GM18870 (cell line): ENCODE results near the gene SDR39U1.
"Not testable (repeated sequence)": the region's sequence is repeated elsewhere in the genome, so short reads cannot be mapped to it uniquely, and the experiment has no call there.

Experiments
- ATAC-seq: cut with Tn5 transposase; IDR thresholded peaks from one replicate; pipeline ENCODE4 v1.9.1; 2021; ENCODE audit warnings: moderate library complexity; ENCODE audit not compliant: unreplicated experiment

Gene SDR39U1

GRCh38 chr14:24442240-24443052, at the start of gene SDR39U1:
SDR39U1 (minus strand) TSS chr14:24442776; CDS start chr14:24442769, 7 bp downstream.
- peak; percentile 92 for ATAC-seq

GRCh38 chr14:24491586-24492408, 49.2 kb upstream of the SDR39U1 start:
- not testable (repeated sequence) for ATAC-seq

GRCh38 chr14:24483604-24484252, 41.2 kb upstream of the SDR39U1 start:
- peak; percentile 54 for ATAC-seq

GRCh38 chr14:24482699-24483303, 40.2 kb upstream of the SDR39U1 start:
- ATAC-seq = peak; percentile 12

- ATAC-seq = peak; percentile 54
Observed at GRCh38 chr14:24481622-24482324, 39.2 kb upstream of the SDR39U1 start.

- ATAC-seq = not testable (repeated sequence)
Observed at GRCh38 chr14:24479999-24480398, 37.4 kb upstream of the SDR39U1 start.

GRCh38 chr14:24475261-24475660, 32.7 kb upstream of the SDR39U1 start:
- ATAC-seq = no peak

GRCh38 chr14:24473211-24473610, 30.6 kb upstream of the SDR39U1 start:
- no peak for ATAC-seq

- not testable (repeated sequence) for ATAC-seq
Observed at GRCh38 chr14:24470450-24470849, 27.9 kb upstream of the SDR39U1 start.

- ATAC-seq = no peak
Observed at GRCh38 chr14:24465805-24466204, 23.2 kb upstream of the SDR39U1 start.

- ATAC-seq = no peak
Observed at GRCh38 chr14:24465368-24465767, 22.8 kb upstream of the SDR39U1 start.

- ATAC-seq = no peak
Observed at GRCh38 chr14:24463884-24464785, 21.6 kb upstream of the SDR39U1 start.

- ATAC-seq = no peak
Observed at GRCh38 chr14:24463017-24463883, 20.7 kb upstream of the SDR39U1 start.

- no peak for ATAC-seq
Observed at GRCh38 chr14:24461336-24461735, 18.8 kb upstream of the SDR39U1 start.

GRCh38 chr14:24459331-24459730, 16.8 kb upstream of the SDR39U1 start:
- no peak for ATAC-seq

GRCh38 chr14:24458736-24459135, 16.2 kb upstream of the SDR39U1 start:
- ATAC-seq = no peak

- no peak for ATAC-seq
Observed at GRCh38 chr14:24456980-24457379, 14.4 kb upstream of the SDR39U1 start.

- ATAC-seq = not testable (repeated sequence)
Observed at GRCh38 chr14:24450828-24451227, 8.3 kb upstream of the SDR39U1 start.
